ENCODE measurements around the gene CD164.
"Not testable (repeated sequence)": the region's sequence is repeated elsewhere in the genome, so short reads cannot be mapped to it uniquely, and the experiment has no call there.

The CD164 gene

DNA sequence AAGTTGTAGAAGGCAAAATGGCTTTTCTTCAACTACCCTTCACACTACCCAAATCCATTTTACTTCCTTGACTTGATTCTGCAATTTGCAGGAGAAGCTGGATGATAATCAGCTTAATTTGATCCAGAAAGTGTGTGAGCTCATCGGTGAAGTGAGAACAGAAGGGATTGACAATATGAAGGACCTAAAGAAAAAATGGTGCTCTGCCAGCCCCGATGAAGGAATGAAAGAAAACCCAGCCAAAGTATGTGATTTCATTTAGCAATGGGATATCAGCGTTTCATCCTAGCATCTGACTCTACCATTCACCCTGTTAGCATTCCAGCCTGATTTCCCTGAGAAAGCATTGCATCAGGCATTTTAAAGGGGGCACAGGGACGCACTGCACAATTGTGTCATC lies 41.5 kb downstream of the CD164 start:
- no peak for DNase-seq (ENCODE audit: low read depth, low spot score)
- H3K4me3 ChIP-seq (ENCODE audit: low read depth, low read length) = no peak overlapping the region
- TF ChIP-seq, protein P1, sequence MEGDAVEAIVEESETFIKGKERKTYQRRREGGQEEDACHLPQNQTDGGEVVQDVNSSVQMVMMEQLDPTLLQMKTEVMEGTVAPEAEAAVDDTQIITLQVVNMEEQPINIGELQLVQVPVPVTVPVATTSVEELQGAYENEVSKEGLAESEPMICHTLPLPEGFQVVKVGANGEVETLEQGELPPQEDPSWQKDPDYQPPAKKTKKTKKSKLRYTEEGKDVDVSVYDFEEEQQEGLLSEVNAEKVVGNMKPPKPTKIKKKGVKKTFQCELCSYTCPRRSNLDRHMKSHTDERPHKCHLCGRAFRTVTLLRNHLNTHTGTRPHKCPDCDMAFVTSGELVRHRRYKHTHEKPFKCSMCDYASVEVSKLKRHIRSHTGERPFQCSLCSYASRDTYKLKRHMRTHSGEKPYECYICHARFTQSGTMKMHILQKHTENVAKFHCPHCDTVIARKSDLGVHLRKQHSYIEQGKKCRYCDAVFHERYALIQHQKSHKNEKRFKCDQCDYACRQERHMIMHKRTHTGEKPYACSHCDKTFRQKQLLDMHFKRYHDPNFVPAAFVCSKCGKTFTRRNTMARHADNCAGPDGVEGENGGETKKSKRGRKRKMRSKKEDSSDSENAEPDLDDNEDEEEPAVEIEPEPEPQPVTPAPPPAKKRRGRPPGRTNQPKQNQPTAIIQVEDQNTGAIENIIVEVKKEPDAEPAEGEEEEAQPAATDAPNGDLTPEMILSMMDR (IDR thresholded peaks at IDR 0.05; ENCODE audit: low read depth, low read length) = no peak
- in situ Hi-C loops (cut with HindIII; ENCODE audit: low sequenced_read_pairs) = no loop called here

DNA sequence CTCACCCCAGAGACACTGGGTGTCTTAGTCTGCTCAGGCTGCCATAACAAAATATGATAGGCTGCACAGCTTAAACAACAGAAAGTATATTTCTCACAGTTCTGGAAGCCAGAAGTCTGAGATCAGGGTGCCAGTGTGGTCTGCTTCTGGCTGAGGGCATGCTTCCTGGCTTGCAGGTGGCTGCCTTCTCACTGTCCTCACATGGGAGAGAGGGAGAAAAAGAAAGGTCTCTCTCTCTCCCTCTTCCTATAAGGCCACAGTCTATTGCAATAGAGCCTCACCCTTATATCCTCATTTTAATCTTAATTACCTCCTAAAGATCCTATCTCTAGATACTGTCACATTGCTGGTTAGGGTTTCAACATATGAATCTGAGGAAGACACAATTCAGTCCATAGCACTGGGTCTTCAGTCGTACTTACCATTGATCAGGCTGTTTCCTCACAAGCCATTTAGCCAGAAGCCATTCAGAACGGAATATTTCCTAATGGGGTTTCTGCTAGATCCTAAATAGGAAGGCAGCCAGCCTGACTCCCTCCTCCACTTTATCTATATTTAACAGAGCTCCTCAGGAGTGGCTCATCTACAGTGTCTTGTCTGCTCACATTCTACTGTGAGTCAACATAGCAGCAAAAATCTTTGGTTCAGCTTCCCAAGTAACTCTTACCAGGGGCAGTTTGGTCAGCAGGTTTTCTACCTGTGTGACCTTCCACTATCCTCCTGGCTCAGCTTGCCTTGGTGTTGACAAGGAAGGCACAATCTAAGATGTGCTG lies 42.2 kb downstream of the CD164 start:
- no peak overlapping the region for H3K4me3 ChIP-seq (ENCODE audit: low read depth, low read length)
- in situ Hi-C loops (cut with HindIII; ENCODE audit: low sequenced_read_pairs) = no loop called here
- TF ChIP-seq, protein P1 (IDR thresholded peaks at IDR 0.05; ENCODE audit: low read depth, low read length) = no peak
- DNase-seq (ENCODE audit: low read depth, low spot score) = no peak

DNA sequence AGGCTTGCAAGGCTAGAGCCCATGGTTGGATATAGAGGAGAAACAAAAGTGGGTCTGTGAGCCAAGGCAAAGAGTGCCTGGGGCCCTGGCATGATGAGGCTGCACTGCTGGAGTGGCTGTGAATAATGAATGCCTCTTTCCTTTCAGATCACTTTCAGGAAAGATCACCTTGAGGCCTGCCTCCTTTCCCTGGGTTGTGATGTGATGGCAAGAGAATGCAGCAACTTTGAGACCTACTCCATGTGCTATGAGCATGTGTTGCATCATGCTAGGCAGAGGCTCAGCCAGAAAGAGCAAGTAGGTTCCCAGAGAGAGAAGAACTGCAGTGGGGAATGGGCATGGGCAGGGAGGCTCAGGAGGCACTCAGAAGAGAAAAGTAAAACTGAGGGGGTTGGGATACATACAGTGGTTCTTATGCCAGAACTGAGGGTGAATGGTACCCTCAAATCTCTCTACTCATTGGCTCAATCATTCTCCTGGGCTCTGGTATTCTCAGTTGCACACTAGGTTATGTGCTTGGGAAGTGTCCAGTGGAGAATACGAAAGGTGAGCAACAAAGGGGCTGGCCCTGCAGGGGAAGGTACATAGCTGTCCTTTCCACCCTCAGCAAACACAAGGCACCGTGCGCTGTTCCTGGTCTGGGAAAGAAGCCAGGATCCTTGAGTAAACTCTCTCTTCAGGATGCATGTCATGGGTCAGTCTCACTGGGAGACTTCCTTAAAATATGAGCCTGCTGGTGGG lies 45.9 kb downstream of the CD164 start:
- in situ Hi-C loops (cut with HindIII; ENCODE audit: low sequenced_read_pairs) = no loop called here
- TF ChIP-seq, protein P1 (IDR thresholded peaks at IDR 0.05; ENCODE audit: low read depth, low read length) = no peak
- peak; percentile 45 for DNase-seq (ENCODE audit: low read depth, low spot score)
- no peak overlapping the region for H3K4me3 ChIP-seq (ENCODE audit: low read depth, low read length)

DNA sequence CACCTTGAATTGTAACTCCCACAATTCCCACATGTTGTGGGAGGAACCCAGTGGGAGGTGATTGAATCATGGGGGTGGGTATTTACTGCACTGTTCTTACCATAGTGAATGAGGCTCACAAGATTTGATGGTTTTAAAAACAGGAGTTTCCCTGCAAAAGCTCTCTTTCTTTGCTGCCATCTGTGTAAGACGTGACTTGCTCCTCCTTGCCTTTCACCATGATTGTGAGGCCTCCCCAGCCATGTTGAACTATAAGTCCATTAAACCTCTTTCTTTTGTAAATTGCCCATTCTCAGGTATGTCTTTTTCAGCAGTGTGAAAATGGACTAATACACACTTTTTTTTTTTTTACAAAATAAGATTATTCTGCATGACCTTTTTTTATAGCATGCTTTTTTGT lies 48.4 kb downstream of the CD164 start:
- DNase-seq (ENCODE audit: low read depth, low spot score); H3K4me3 ChIP-seq (ENCODE audit: low read depth, low read length); in situ Hi-C loops (cut with HindIII; ENCODE audit: low sequenced_read_pairs): not testable (repeated sequence)

DNA sequence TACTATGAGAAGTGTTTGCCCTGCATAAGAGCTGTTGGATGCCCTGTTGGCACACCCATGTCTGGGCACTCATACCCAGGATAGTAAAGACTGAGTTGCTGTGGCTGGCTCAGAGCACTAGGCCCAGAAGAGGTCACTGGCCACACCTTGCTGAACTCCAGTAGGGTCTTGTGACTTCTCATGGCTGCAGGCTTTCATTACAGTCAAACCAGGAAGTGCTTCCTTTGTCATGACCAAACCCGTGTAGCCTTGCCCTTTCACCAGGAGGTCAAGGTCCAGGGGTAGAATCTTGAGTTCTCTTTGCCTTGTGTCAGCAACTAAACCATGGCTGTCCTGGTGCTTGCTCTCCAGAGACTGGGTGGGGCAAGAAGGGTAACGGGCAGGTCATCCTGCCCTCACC lies 49.5 kb downstream of the CD164 start:
- no peak for DNase-seq (ENCODE audit: low read depth, low spot score)
- TF ChIP-seq, protein P1 (IDR thresholded peaks at IDR 0.05; ENCODE audit: low read depth, low read length) = no peak
- no peak overlapping the region for H3K4me3 ChIP-seq (ENCODE audit: low read depth, low read length)
- in situ Hi-C loops (cut with HindIII; ENCODE audit: low sequenced_read_pairs) = no loop called here

DNA sequence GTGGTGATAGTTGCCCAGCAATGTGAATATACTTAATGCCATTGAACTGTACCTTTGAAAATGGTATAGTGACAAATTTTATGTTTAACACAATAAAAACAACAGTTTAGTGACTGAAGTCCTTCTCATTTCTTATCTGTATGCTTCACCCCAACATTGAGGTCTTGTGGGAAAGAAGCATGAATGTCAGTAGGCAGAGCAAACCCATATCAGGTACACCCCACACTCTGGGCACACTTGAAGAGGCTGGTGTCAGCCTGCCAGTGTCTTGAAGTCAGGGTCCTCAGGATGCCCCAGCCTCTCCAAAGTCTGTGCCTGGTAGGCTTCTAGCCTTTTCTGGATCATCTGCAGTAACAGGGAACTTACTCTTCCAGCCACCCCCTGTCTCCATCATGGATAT lies 51.2 kb downstream of the CD164 start:
- DNase-seq (ENCODE audit: low read depth, low spot score) = no peak
- TF ChIP-seq, protein P1 (IDR thresholded peaks at IDR 0.05; ENCODE audit: low read depth, low read length) = no peak
- in situ Hi-C loops (cut with HindIII; ENCODE audit: low sequenced_read_pairs) = no loop called here
- H3K4me3 ChIP-seq (ENCODE audit: low read depth, low read length) = no peak overlapping the region

DNA sequence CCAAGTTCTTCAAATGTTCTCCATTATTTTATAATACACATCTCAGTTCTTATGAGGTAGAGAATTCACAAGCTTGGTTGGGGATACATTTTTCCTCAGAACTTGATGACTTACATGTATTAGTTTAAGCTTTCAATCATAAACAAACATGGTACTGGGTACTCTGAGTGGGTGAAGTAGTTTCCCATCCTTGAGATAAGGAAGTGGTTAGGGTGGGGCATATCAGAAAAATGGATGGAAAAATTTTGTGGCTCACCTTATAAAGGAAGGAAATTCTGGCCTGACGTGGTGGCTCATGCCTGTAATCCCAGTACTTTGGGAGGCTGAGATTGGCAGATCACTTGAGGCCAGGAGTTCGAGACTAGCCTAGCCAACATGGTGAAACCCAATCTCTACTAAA lies 52.0 kb downstream of the CD164 start:
- in situ Hi-C loops (cut with HindIII; ENCODE audit: low sequenced_read_pairs) = no loop called here
- no peak overlapping the region for H3K4me3 ChIP-seq (ENCODE audit: low read depth, low read length)
- TF ChIP-seq, protein P1 (IDR thresholded peaks at IDR 0.05; ENCODE audit: low read depth, low read length) = no peak
- DNase-seq (ENCODE audit: low read depth, low spot score) = no peak

Data from astrocyte of the spinal cord (primary cell).